Ishikawa (cell line): Measurements from ENCODE around the gene TADA2A.

Experiments
- CEBPB ChIP-seq: IDR thresholded peaks from 2 replicates; pipeline ENCODE4 v1.6.1; 2012
- CREB1 ChIP-seq: IDR thresholded peaks from 2 replicates; pipeline ENCODE4 v1.6.1; 2012; ENCODE audit warnings: low read depth
- EP300 ChIP-seq: IDR thresholded peaks from 2 replicates; pipeline ENCODE4 v1.6.1; 2012; ENCODE audit warnings: borderline replicate concordance
- RAD21 ChIP-seq: IDR thresholded peaks from 2 replicates; pipeline ENCODE4 v1.6.1; 2012; ENCODE audit warnings: low read depth
- REST ChIP-seq: IDR thresholded peaks from 2 replicates; pipeline ENCODE4 v1.6.1; 2012; ENCODE audit warnings: low read depth, mild to moderate bottlenecking
- TAF1 ChIP-seq: IDR thresholded peaks from 2 replicates; pipeline ENCODE4 v1.6.1; 2012; ENCODE audit warnings: low read depth, mild to moderate bottlenecking
- TCF12 ChIP-seq: IDR thresholded peaks from 2 replicates; pipeline ENCODE4 v1.6.1; 2012; ENCODE audit warnings: low read depth
- TEAD4 ChIP-seq: IDR thresholded peaks from 2 replicates; pipeline ENCODE4 v1.6.1; 2012
- USF1 ChIP-seq: IDR thresholded peaks from 2 replicates; pipeline ENCODE4 v1.6.1; 2012
- YY1 ChIP-seq: IDR thresholded peaks from 2 replicates; pipeline ENCODE4 v1.6.1; 2012; ENCODE audit warnings: low read depth
- ZBTB7A ChIP-seq: IDR thresholded peaks from 2 replicates; pipeline ENCODE4 v1.6.1; 2012; ENCODE audit warnings: low read depth
- TF ChIP-seq, protein P1 (sequence below): IDR thresholded peaks from 2 replicates; pipeline ENCODE4 v1.6.1; 2012

GRCh38 chr17:37389160-37389559, 17.5 kb upstream of the TADA2A start:
- TF ChIP-seq TCF12 = no peak
- TF ChIP-seq TAF1 = no peak
- TF ChIP-seq YY1 = no peak
- TF ChIP-seq CREB1 = no peak
- TF ChIP-seq RAD21 = no peak
- TF ChIP-seq REST = no peak
- TF ChIP-seq TEAD4 = no peak
- TF ChIP-seq USF1 = no peak
- TF ChIP-seq, protein P1, sequence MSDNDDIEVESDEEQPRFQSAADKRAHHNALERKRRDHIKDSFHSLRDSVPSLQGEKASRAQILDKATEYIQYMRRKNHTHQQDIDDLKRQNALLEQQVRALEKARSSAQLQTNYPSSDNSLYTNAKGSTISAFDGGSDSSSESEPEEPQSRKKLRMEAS = no peak
- TF ChIP-seq EP300 = no peak
- TF ChIP-seq CEBPB = no peak
- TF ChIP-seq ZBTB7A = no peak
